H1 (cell line): Measurements from ENCODE around the gene TRIM65. TPM values are rescaled to one million over a fixed set of nuclear protein-coding genes. Genes with fewer than 3 reads are reported as not detected.
A peak's percentile ranks its signal among the peaks of the same experiment; 100 is the strongest.

Source experiments
- CTCF ChIA-PET: fragments of 300-600 bp; sonication (Branson Sonifier 250); formaldehyde crosslinking; loops from one replicate; lab custom pipeline; 2021; ENCODE audit not compliant: partially characterized antibody; lab: Charles Lee
- POLR2A ChIA-PET: fragments of 300-600 bp; sonication (Branson Sonifier 250); formaldehyde crosslinking; loops from one replicate; lab custom pipeline; 2021; ENCODE audit warnings: inconsistent platforms; ENCODE audit not compliant: partially characterized antibody; lab: Charles Lee
- DNase-seq, 2 experiments: peaks; one replicate each; pipeline versions ENCODE4 v3.0.0 to v3.0.0-alpha.2; 2010 to 2022; ENCODE audit warnings: low spot score in 2 of 2, low read depth in 1 of 2, mixed read lengths in 1 of 2
- FAIRE-seq: peaks from 2 replicates; lab custom pipeline; 2011; peaks lifted over from hg19 to GRCh38; lab: Jason Lieb, UNC
- H2AFZ ChIP-seq: 2 replicates; pipeline ENCODE4 v1.8.1; 2012; ENCODE audit warnings: low read length, inconsistent platforms
- H2AK5ac ChIP-seq: 2 replicates; pipeline ENCODE4 v1.6.1; 2013; ENCODE audit warnings: low read depth, low read length
- H2BK120ac ChIP-seq: replicated peaks from 2 replicates; pipeline ENCODE3; 2013; ENCODE audit warnings: low read depth, low read length, inconsistent platforms
- H2BK12ac ChIP-seq: 2 replicates; pipeline ENCODE4 v1.6.1; 2013; ENCODE audit warnings: low read depth, low read length
- H2BK15ac ChIP-seq: 2 replicates; pipeline ENCODE4 v1.6.1; 2013; ENCODE audit warnings: low read length
- H2BK20ac ChIP-seq: 2 replicates; pipeline ENCODE4 v1.6.1; 2013; ENCODE audit warnings: low read length
- H2BK5ac ChIP-seq: 2 replicates; pipeline ENCODE4 v1.6.1; 2013; ENCODE audit warnings: low read depth, low read length
- H3K14ac ChIP-seq: 2 replicates; pipeline ENCODE4 v1.6.1; 2013; ENCODE audit warnings: inconsistent platforms; ENCODE audit not compliant: insufficient read length
- H3K18ac ChIP-seq: 2 replicates; pipeline ENCODE4 v1.6.1; 2013; ENCODE audit warnings: low read length; ENCODE audit errors: extremely low read depth
- H3K23ac ChIP-seq: 2 replicates; pipeline ENCODE4 v1.6.1; 2013; ENCODE audit warnings: inconsistent platforms; ENCODE audit not compliant: insufficient read length
- H3K23me2 ChIP-seq: 2 replicates; pipeline ENCODE4 v1.6.1; 2013; ENCODE audit warnings: low read depth, low read length
- H3K27ac ChIP-seq: 2 replicates; pipeline ENCODE4 v1.6.1; 2011; ENCODE audit warnings: low read depth, low read length, inconsistent platforms
- H3K27me3 ChIP-seq, 4 experiments: replicated peaks in 1 of 4; 1 replicate in 1 of 4; 2 replicates in 3 of 4; pipeline versions ENCODE4 v1.6.1 to v1.8.1; 2011 to 2013; ENCODE audit warnings: low read length in 3 of 4, mild to moderate bottlenecking in 3 of 4, inconsistent platforms in 2 of 4, mixed read lengths in 2 of 4, moderate library complexity in 1 of 4; ENCODE audit not compliant: control insufficient read depth in 3 of 4, insufficient read depth in 3 of 4; ENCODE audit errors: extremely low read depth in 1 of 4
- H3K36me3 ChIP-seq, 4 experiments: 2 replicates each; pipeline versions ENCODE4 v1.6.1 to v1.8.1; 2011 to 2013; ENCODE audit warnings: mild to moderate bottlenecking in 4 of 4, low read length in 3 of 4, moderate library complexity in 2 of 4, control low read depth in 1 of 4, inconsistent platforms in 1 of 4; ENCODE audit not compliant: insufficient read depth in 4 of 4, control insufficient read depth in 2 of 4
- H3K4ac ChIP-seq: replicated peaks from 2 replicates; pipeline ENCODE3; 2013; ENCODE audit warnings: low read length, low read depth, mixed read lengths, inconsistent platforms; ENCODE audit not compliant: insufficient read length
- H3K4me1 ChIP-seq, 4 experiments: replicated peaks in 1 of 4; 1 replicate in 1 of 4; 2 replicates in 3 of 4; pipeline versions ENCODE4 v1.6.1 to v1.8.1; 2011 to 2013; ENCODE audit warnings: low read length in 3 of 4, inconsistent platforms in 2 of 4, mixed read lengths in 1 of 4; ENCODE audit not compliant: insufficient read depth in 4 of 4, control insufficient read depth in 3 of 4
- H3K4me2 ChIP-seq, 2 experiments: 2 replicates each; pipeline versions ENCODE4 v1.6.1 to v1.8.1; 2011 to 2013; ENCODE audit warnings: low read depth in 2 of 2, low read length in 2 of 2, control low read depth in 1 of 2, inconsistent platforms in 1 of 2, mild to moderate bottlenecking in 1 of 2; ENCODE audit not compliant: insufficient read depth in 1 of 2
- H3K4me3 ChIP-seq, 4 experiments: fragments of 200-600, 300-600 bp in 1 of 4; sonication (generic), shearing (Covaris generic), sonication (Bioruptor Twin) in 1 of 4; 2 replicates each; pipeline versions ENCODE4 v1.5.1 to v1.8.1; 2011 to 2016; ENCODE audit warnings: low read length in 4 of 4, low read depth in 3 of 4, control low read depth in 2 of 4, inconsistent platforms in 2 of 4, mild to moderate bottlenecking in 2 of 4, mixed read lengths in 1 of 4, moderate library complexity in 1 of 4; ENCODE audit not compliant: insufficient read depth in 2 of 4; ENCODE audit errors: extremely low read depth in 1 of 4
- H3K56ac ChIP-seq: replicated peaks from 2 replicates; pipeline ENCODE3; 2013; ENCODE audit warnings: low read depth, mild to moderate bottlenecking, mixed read lengths, low read length, inconsistent platforms; ENCODE audit not compliant: insufficient read length
- H3K79me1 ChIP-seq: 2 replicates; pipeline ENCODE4 v1.6.1; 2013; ENCODE audit warnings: low read depth, low read length, control low read depth
- H3K79me2 ChIP-seq, 2 experiments: 2 replicates each; pipeline versions ENCODE4 v1.6.1 to v1.8.1; 2012 to 2013; ENCODE audit warnings: low read length in 2 of 2, mild to moderate bottlenecking in 2 of 2, inconsistent platforms in 1 of 2; ENCODE audit not compliant: insufficient read depth in 2 of 2, control insufficient read depth in 1 of 2
- H3K9ac ChIP-seq, 4 experiments: replicated peaks in 1 of 4; 1 replicate in 1 of 4; 2 replicates in 3 of 4; pipeline versions ENCODE4 v1.6.1 to v1.8.1; 2011 to 2013; ENCODE audit warnings: low read depth in 3 of 4, low read length in 3 of 4, control low read depth in 2 of 4, mild to moderate bottlenecking in 2 of 4, moderate library complexity in 2 of 4, inconsistent platforms in 1 of 4; ENCODE audit errors: extremely low read depth in 1 of 4
- H3K9me3 ChIP-seq, 2 experiments: 2 replicates each; pipeline versions ENCODE4 v1.6.1 to v1.8.1; 2012 to 2013; ENCODE audit warnings: mild to moderate bottlenecking in 2 of 2, moderate library complexity in 2 of 2, control low read depth in 1 of 2, inconsistent platforms in 1 of 2, low read depth in 1 of 2, low read length in 1 of 2, mixed read lengths in 1 of 2; ENCODE audit not compliant: insufficient read depth in 2 of 2
- H4K20me1 ChIP-seq, 2 experiments: replicated peaks in 1 of 2; 2 replicates each; pipeline versions ENCODE3 to v1.8.1; 2011 to 2013; ENCODE audit warnings: inconsistent platforms in 2 of 2, low read length in 2 of 2, mild to moderate bottlenecking in 1 of 2; ENCODE audit not compliant: insufficient read depth in 2 of 2, control insufficient read depth in 1 of 2
- H4K5ac ChIP-seq: 2 replicates; pipeline ENCODE4 v1.6.1; 2013; ENCODE audit warnings: low read length, low read depth, mixed read lengths, inconsistent platforms; ENCODE audit not compliant: insufficient read length
- H4K8ac ChIP-seq: 2 replicates; pipeline ENCODE4 v1.8.0; 2013; ENCODE audit warnings: mild to moderate bottlenecking, moderate library complexity, low read length, inconsistent platforms; ENCODE audit not compliant: insufficient read depth; ENCODE audit errors: extremely low read depth
- H4K91ac ChIP-seq: replicated peaks from 2 replicates; pipeline ENCODE3; 2013; ENCODE audit warnings: low read length, mixed read lengths, inconsistent platforms; ENCODE audit not compliant: insufficient read length
- BACH1 ChIP-seq: IDR thresholded peaks from 2 replicates; pipeline ENCODE4 v1.6.1; 2012; ENCODE audit warnings: low read length, improper control_type of control experiment
- CREB1 ChIP-seq: IDR thresholded peaks from 2 replicates; pipeline ENCODE4 v1.6.1; 2012; ENCODE audit warnings: inconsistent platforms
- JUND ChIP-seq: IDR thresholded peaks from 2 replicates; pipeline ENCODE4 v1.6.1; 2011; ENCODE audit warnings: mild to moderate bottlenecking, improper control_type of control experiment, low read length
- POLR2AphosphoS5 ChIP-seq: IDR thresholded peaks from 2 replicates; pipeline ENCODE4 v1.6.1; 2011; ENCODE audit warnings: low read depth, low read length
- SRF ChIP-seq: IDR thresholded peaks from 2 replicates; pipeline ENCODE4 v1.6.1; 2011; ENCODE audit warnings: mild to moderate bottlenecking, low read depth, low read length, moderate library complexity
- TAF1 ChIP-seq: IDR thresholded peaks from 2 replicates; pipeline ENCODE4 v1.6.1; 2011; ENCODE audit warnings: mild to moderate bottlenecking, low read depth, low read length
- TAF7 ChIP-seq: optimal IDR thresholded peaks from 2 replicates; pipeline ENCODE3; 2011; ENCODE audit warnings: low read depth, mild to moderate bottlenecking, inconsistent platforms, low read length, moderate library complexity, borderline replicate concordance
- ZNF274 ChIP-seq: IDR thresholded peaks from 2 replicates; pipeline ENCODE4 v1.7.0; 2012; ENCODE audit warnings: low read length, borderline replicate concordance; ENCODE audit errors: extremely low read depth
- WGBS, 2 experiments: shearing (Covaris generic) in 1 of 2; methylation state at CpG; one replicate each; pipeline versions ENCODE4 v1.1.6 to v1.1.7; 2013 to 2015; ENCODE audit warnings: low lambda C conversion rate in 2 of 2, mixed read lengths in 2 of 2, inconsistent platforms in 1 of 2, low coverage in 1 of 2, missing lambda C conversion rate in 1 of 2; ENCODE audit not compliant: insufficient replicate concordance in 2 of 2, insufficient coverage in 1 of 2, insufficient read length in 1 of 2; ENCODE audit errors: extremely low coverage in 1 of 2, missing lambda C conversion rate in 1 of 2; 5-methylcytosine and 5-hydroxymethylcytosine counted together
- polyA plus RNA-seq, 7 experiments: library from polyadenylated mRNA; depleted of rRNA in 3 of 7; stranded (reverse) in 5 of 7; unstranded in 2 of 7; fragments of >200 nt in 5 of 7; fragments of 200-250 nt in 2 of 7; gene quantifications; 1 replicate in 5 of 7; 2 replicates in 1 of 7; 4 replicates in 1 of 7; pipeline versions ENCODE4 v1.2.1 to v1.2.3, GENCODE V29; 2011 to 2013; ENCODE audit warnings: missing spikeins in 2 of 7, mixed read lengths in 2 of 7
- total RNA-seq: library from RNA; stranded (reverse); fragmentation: NEBNext Ultra II Directional; extraction: Animal tissue kit (Norgen Biotek cat#: 25700); gene quantifications from 2 replicates; pipeline ENCODE4 v1.2.1, GENCODE V29; 2021
- TF ChIP-seq, protein P1 (sequence below), 3 experiments: IDR thresholded peaks; 1 replicate in 2 of 3; 2 replicates in 1 of 3; pipeline versions ENCODE4 v1.5.1 to v1.6.1; 2011; ENCODE audit warnings: low read length in 3 of 3, mild to moderate bottlenecking in 3 of 3, inconsistent platforms in 2 of 3, low read depth in 1 of 3, moderate library complexity in 1 of 3; ENCODE audit not compliant: insufficient read depth in 1 of 3; ENCODE audit errors: control extremely low read depth in 1 of 3

TRIM65 gene
- total and polyA plus RNA-seq, 2 of the 8 experiments (the other 6 are each of a cell fraction or from before 2014, with no cell fraction given) = 21.2 to 48.6 TPM

DNA sequence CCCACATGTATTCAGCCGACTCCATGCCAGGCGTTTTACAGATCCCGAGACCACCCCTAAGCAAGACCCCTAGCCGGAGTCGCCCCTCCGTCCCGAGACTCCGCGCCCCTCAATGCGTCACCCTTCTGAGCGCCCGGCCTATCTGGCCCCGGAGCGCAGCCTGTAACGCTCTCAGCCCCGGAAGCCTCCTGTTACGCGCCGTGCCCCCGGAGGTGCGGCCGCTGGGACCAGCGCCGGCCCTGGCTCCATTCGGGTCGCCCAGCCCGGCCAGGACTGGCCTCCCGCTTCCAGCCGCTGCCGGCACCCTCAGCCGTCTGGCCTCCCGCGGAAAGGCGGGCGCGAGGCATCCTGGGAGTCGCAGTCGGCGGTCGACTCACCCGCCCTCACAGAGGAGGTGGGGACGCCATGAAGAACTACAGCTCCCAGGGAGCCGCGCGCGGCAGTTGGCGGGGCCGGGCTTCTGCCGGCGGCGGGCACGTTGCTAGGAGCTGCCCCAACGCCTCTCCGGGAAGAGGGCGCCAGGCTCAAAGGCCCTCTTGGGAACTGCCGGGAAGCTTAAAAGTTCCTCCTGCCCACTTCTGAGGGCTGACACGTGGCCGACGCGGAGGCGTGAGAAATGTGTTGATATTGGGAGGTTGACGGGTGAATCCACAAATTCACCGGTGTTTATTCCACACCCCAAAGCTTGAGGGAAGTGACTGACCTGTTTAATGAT lies 44.1 kb upstream of the TRIM65 start, which contains the start of gene FBF1:
TSS of gene FBF1 (minus strand) at position 316 of the 715 bp plus-strand sequence. CDS start 2,893 bp downstream, outside the sequence.
- Histone ChIP-seq H2AFZ (peak within 1 kb of the TSS; percentile 24; the same call in 1 of the 2 replicates), H4K8ac (peak within 1 kb of the TSS; percentile 88), H2BK5ac (peak within 1 kb of the TSS; percentile 75; the same call in 1 of the 2 replicates), H4K5ac (peak within 1 kb of the TSS; percentile 94), H2BK15ac (no peak within 1 kb of the TSS), H4K91ac (peak within 1 kb of the TSS; percentile 54), H2BK12ac (no peak within 1 kb of the TSS), H3K14ac (no peak within 1 kb of the TSS), H2BK120ac (no peak within 1 kb of the TSS), H3K18ac (peak within 1 kb of the TSS; percentile 90), H3K9ac (peak within 1 kb of the TSS; percentile 72 to 93 (median 82)), H3K79me2 (no peaks in the 10 kb centered on the region), H3K36me3 (peaks cover 0 to 6% (median under 1%) of the 10 kb centered on the region in 4 experiments; a peak in 2 of 8 replicates), H3K4me2 (peak within 1 kb of the TSS; percentile 73), H3K23me2 (peaks cover 4% of the 10 kb centered on the region; the same call in 1 of the 2 replicates), H3K23ac (no peak within 1 kb of the TSS), H3K27ac (peak within 1 kb of the TSS; percentile 61), H3K4me3 (peak within 1 kb of the TSS; percentile 55 to 83 (median 78)), H4K20me1 (no peaks in the 10 kb centered on the region), H3K9me3 (no peaks in the 10 kb centered on the region), H3K4me1 (peaks cover 0 to 3% (median 2%) of the 10 kb centered on the region in 4 experiments; a peak in 3 of 7 replicates), H3K56ac (peak within 1 kb of the TSS; percentile 69), H3K27me3 (no peaks in the 10 kb centered on the region), H2AK5ac (no peak within 1 kb of the TSS), H2BK20ac (no peak within 1 kb of the TSS), H3K4ac (peak within 1 kb of the TSS; percentile 69), H3K79me1 (no peaks in the 10 kb centered on the region)
- WGBS, 2 experiments = 6% methylated on average over 34 of the region's 63 CpGs; no CpG with 5 or more reads in 1 of the 2 experiments
- CTCF ChIA-PET = interaction anchor here (0.6 to 1.3 kb wide), 5 partner anchors 13 to 444 kb away, joined by 3 to 4 read pairs (median 3); partner anchors contain the start of gene SPHK1
- DNase-seq (peak; percentile 88 to 95), FAIRE-seq (no peak)
- POLR2A ChIA-PET = interaction anchor here (0.5 to 2.7 kb wide), 20 partner anchors 9 to 194 kb away, joined by 3 to 8 read pairs (median 4); partner anchors contain the start of genes ACOX1, TEN1 and TRIM65
- TF ChIP-seq, protein P1, sequence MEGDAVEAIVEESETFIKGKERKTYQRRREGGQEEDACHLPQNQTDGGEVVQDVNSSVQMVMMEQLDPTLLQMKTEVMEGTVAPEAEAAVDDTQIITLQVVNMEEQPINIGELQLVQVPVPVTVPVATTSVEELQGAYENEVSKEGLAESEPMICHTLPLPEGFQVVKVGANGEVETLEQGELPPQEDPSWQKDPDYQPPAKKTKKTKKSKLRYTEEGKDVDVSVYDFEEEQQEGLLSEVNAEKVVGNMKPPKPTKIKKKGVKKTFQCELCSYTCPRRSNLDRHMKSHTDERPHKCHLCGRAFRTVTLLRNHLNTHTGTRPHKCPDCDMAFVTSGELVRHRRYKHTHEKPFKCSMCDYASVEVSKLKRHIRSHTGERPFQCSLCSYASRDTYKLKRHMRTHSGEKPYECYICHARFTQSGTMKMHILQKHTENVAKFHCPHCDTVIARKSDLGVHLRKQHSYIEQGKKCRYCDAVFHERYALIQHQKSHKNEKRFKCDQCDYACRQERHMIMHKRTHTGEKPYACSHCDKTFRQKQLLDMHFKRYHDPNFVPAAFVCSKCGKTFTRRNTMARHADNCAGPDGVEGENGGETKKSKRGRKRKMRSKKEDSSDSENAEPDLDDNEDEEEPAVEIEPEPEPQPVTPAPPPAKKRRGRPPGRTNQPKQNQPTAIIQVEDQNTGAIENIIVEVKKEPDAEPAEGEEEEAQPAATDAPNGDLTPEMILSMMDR (IDR thresholded peaks at IDR 0.05; ENCODE audit: control extremely low read depth in 1 of 3, insufficient read depth in 1 of 3, low read depth in 1 of 3, low read length in 3 of 3) = 0 out of 4 replicates have a peak, but pooled peaks of 1 of the 3 experiments have one; percentile 1
- TF ChIP-seq JUND = peak; percentile 20; the same call in 1 of the 2 replicates
- no peak for TF ChIP-seq BACH1
- TF ChIP-seq TAF7 = peak; percentile 83
- TF ChIP-seq CREB1 = 0 out of 2 replicates have a peak, but pooled peaks have one; percentile 12
- peak; percentile 83 for TF ChIP-seq POLR2AphosphoS5
- no peak for TF ChIP-seq ZNF274
- peak; percentile 95 for TF ChIP-seq TAF1
- TF ChIP-seq SRF = 0 out of 2 replicates have a peak, but pooled peaks have one; percentile 26
